ENCODE data around the gene A3GALT2.

DNA sequence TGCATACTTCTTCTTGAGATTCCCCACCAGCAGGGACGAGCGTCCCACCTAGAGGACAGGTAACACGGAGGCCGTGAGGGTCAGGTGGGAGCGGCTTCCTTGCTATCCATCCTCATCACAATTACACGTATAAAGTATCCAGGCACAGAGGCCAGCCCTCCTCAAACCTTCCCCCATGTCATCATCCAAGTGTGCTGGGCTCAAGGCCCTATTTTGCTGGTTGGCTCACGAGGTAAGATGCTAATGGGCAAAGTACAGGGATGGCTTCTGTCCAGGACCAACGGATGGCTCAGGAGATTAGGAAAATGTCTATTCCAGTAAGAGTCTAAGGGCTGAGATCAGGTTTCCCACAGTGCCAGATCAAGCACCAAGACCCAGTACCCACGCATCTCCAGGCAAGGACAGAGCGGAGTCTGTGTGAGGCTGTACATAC, 11.5 kb upstream of the A3GALT2 start:
- TF ChIP-seq, protein P1, sequence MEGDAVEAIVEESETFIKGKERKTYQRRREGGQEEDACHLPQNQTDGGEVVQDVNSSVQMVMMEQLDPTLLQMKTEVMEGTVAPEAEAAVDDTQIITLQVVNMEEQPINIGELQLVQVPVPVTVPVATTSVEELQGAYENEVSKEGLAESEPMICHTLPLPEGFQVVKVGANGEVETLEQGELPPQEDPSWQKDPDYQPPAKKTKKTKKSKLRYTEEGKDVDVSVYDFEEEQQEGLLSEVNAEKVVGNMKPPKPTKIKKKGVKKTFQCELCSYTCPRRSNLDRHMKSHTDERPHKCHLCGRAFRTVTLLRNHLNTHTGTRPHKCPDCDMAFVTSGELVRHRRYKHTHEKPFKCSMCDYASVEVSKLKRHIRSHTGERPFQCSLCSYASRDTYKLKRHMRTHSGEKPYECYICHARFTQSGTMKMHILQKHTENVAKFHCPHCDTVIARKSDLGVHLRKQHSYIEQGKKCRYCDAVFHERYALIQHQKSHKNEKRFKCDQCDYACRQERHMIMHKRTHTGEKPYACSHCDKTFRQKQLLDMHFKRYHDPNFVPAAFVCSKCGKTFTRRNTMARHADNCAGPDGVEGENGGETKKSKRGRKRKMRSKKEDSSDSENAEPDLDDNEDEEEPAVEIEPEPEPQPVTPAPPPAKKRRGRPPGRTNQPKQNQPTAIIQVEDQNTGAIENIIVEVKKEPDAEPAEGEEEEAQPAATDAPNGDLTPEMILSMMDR (conservative IDR thresholded peaks at IDR 0.05; ENCODE audit: low read length): no peak
- TF ChIP-seq EZH2phosphoT487 (IDR thresholded peaks at IDR 0.05; ENCODE audit: borderline replicate concordance, low read depth, low read length): no peak
